Measurements from ENCODE around the gene CYP8B1. TPM values are rescaled to one million over a fixed set of nuclear protein-coding genes. Genes with fewer than 3 reads are reported as not detected.

Gene CYP8B1
- total and polyA plus RNA-seq, 2 of the 8 experiments (the other 6 are each of a cell fraction or from before 2014, with no cell fraction given) = not detected

- H3K4ac ChIP-seq (replicated peaks; ENCODE audit: insufficient read length, low read depth, low read length) = no peak overlapping the region
- H4K20me1 ChIP-seq (replicated peaks in 1 of 2; ENCODE audit: control insufficient read depth in 1 of 2, insufficient read depth in 2 of 2, low read length in 2 of 2) = no peaks in the 10 kb centered on the region
- no peak for FAIRE-seq
- H3K36me3 ChIP-seq (ENCODE audit: control insufficient read depth in 2 of 4, insufficient read depth in 4 of 4, low read length in 3 of 4) = no peaks in the 10 kb centered on the region; a peak in 1 of 8 replicates
- no peak overlapping the region for H3K4me3 ChIP-seq (ENCODE audit: extremely low read depth in 1 of 4, insufficient read depth in 2 of 4, low read depth in 3 of 4, low read length in 4 of 4)
- H3K4me1 ChIP-seq (replicated peaks in 1 of 4; ENCODE audit: control insufficient read depth in 3 of 4, insufficient read depth in 4 of 4, low read length in 3 of 4) = peaks cover 0 to 15% (median 5%) of the 10 kb centered on the region in 4 experiments; a peak in 5 of 7 replicates
- H3K23ac ChIP-seq (ENCODE audit: insufficient read length) = no peak overlapping the region
- H3K14ac ChIP-seq (ENCODE audit: insufficient read length) = no peak overlapping the region
- H2BK12ac ChIP-seq (ENCODE audit: low read depth, low read length) = no peak overlapping the region
- no peak overlapping the region for H3K56ac ChIP-seq (replicated peaks; ENCODE audit: insufficient read length, low read depth, low read length)
- no peak overlapping the region for H3K9ac ChIP-seq (replicated peaks in 1 of 4; ENCODE audit: extremely low read depth in 1 of 4, low read depth in 3 of 4, low read length in 3 of 4)
- no peak overlapping the region for H2AFZ ChIP-seq (ENCODE audit: low read length)
- WGBS, 2 experiments (ENCODE audit: extremely low coverage in 1 of 2, insufficient coverage in 1 of 2, insufficient read length in 1 of 2, insufficient replicate concordance in 2 of 2, low coverage in 1 of 2, low lambda C conversion rate in 2 of 2, missing lambda C conversion rate in 1 of 2) = 94% methylated on average over 1 of the region's 1 CpG; no CpG with 5 or more reads in 1 of the 2 experiments
- H3K23me2 ChIP-seq (ENCODE audit: low read depth, low read length) = no peaks in the 10 kb centered on the region
- ChIA-PET POLR2A (ENCODE audit: partially characterized antibody) (no interaction called here), CTCF (ENCODE audit: partially characterized antibody) (interaction anchor here (1.7 to 3.5 kb wide), 4 partner anchors 11 to 69 kb away, joined by 3 to 14 read pairs (median 6); no protein-coding TSS in a partner anchor)
- no peak overlapping the region for H2BK20ac ChIP-seq (ENCODE audit: low read length)
- no peak overlapping the region for H3K4me2 ChIP-seq (ENCODE audit: insufficient read depth in 1 of 2, low read depth in 2 of 2, low read length in 2 of 2)
- no peaks in the 10 kb centered on the region for H3K27me3 ChIP-seq (replicated peaks in 1 of 4; ENCODE audit: control insufficient read depth in 3 of 4, extremely low read depth in 1 of 4, insufficient read depth in 3 of 4, low read length in 3 of 4)
- H2BK5ac ChIP-seq (ENCODE audit: low read depth, low read length) = peak overlapping the region; percentile 69; the same call in 1 of the 2 replicates
- no peaks in the 10 kb centered on the region for H3K79me2 ChIP-seq (ENCODE audit: control insufficient read depth in 1 of 2, insufficient read depth in 2 of 2, low read length in 2 of 2)
- peak overlapping the region; percentile 96 for H4K5ac ChIP-seq (ENCODE audit: insufficient read length, low read depth, low read length)
- H2AK5ac ChIP-seq (ENCODE audit: low read depth, low read length) = peak overlapping the region; percentile 65; the same call in 1 of the 2 replicates
- H3K27ac ChIP-seq (ENCODE audit: low read depth, low read length) = no peak overlapping the region; the same call in 1 of the 2 replicates
- no peak overlapping the region for H4K91ac ChIP-seq (replicated peaks; ENCODE audit: insufficient read length, low read length)
- TF ChIP-seq KDM1A (IDR thresholded peaks at IDR 0.05; ENCODE audit: borderline replicate concordance, low read length) = no peak
- TF ChIP-seq FOSL1 (IDR thresholded peaks at IDR 0.05; ENCODE audit: insufficient read depth, low read depth, low read length) = no peak
- no peak for TF ChIP-seq GTF2F1 (IDR thresholded peaks at IDR 0.05; ENCODE audit: borderline replicate concordance, low read depth, low read length)
- no peak for TF ChIP-seq GABPA (IDR thresholded peaks at IDR 0.05; ENCODE audit: borderline replicate concordance, insufficient read depth, low read length)
- TF ChIP-seq CTCF (IDR thresholded peaks at IDR 0.05; ENCODE audit: control extremely low read depth in 1 of 3, insufficient read depth in 1 of 3, low read depth in 1 of 3, low read length in 3 of 3) = no peak
- TF ChIP-seq BCL11A (IDR thresholded peaks at IDR 0.05; ENCODE audit: low read depth in 2 of 2, low read length in 2 of 2) = no peak
- TF ChIP-seq SUZ12 (IDR thresholded peaks at IDR 0.05; ENCODE audit: low read length) = no peak
- no peak for TF ChIP-seq EGR1 (IDR thresholded peaks at IDR 0.05; ENCODE audit: borderline replicate concordance, low read depth, low read length)
- no peak for TF ChIP-seq EZH2 (IDR thresholded peaks at IDR 0.05; ENCODE audit: low read depth, low read length, severe bottlenecking)
- no peak for TF ChIP-seq TEAD4 (IDR thresholded peaks at IDR 0.05; ENCODE audit: low read depth, low read length)
- H4K8ac ChIP-seq (ENCODE audit: extremely low read depth, insufficient read depth, low read length) = no peak overlapping the region
- no peak for DNase-seq (ENCODE audit: low read depth in 1 of 2, low spot score in 2 of 2)
- no peak overlapping the region for H2BK15ac ChIP-seq (ENCODE audit: low read length)
- H3K79me1 ChIP-seq (ENCODE audit: low read depth, low read length) = no peaks in the 10 kb centered on the region
- peak overlapping the region; percentile 84; the same call in 1 of the 2 replicates for H3K18ac ChIP-seq (ENCODE audit: extremely low read depth, low read length)
- H3K9me3 ChIP-seq (ENCODE audit: insufficient read depth in 2 of 2, low read depth in 1 of 2, low read length in 1 of 2) = no peaks in the 10 kb centered on the region
- peak overlapping the region; percentile 83 for H2BK120ac ChIP-seq (replicated peaks; ENCODE audit: low read depth, low read length)
These were observed 16.5 kb upstream of the CYP8B1 start for GRCh38 chr3:42892169-42892568.

Data from H1 (cell line).